SK-N-SH (cell line): ENCODE measurements around the gene OPN3. TPM values are rescaled to one million over a fixed set of nuclear protein-coding genes. Genes with fewer than 3 reads are reported as not detected.
A peak's percentile ranks its signal among the peaks of the same experiment; 100 is the strongest.

Experiments
- CTCF ChIA-PET: fragments of 300-600, 350-600 bp; formaldehyde crosslinking; extraction: SDS; loops from one replicate; lab custom pipeline; 2021; lab: Yijun Ruan, JAX
- POLR2A ChIA-PET: fragments of 350-600 bp; sonication (Branson Sonifier 250); formaldehyde crosslinking; extraction: SDS; loops from one replicate; lab custom pipeline; 2020; ENCODE audit warnings: antibody characterized with exemption, inconsistent platforms; lab: Yijun Ruan, JAX
- DNase-seq: peaks from one replicate; pipeline ENCODE4 v3.0.0; 2012
- H2AFZ ChIP-seq: fragments of 200-600 bp; sonication (generic); 2 replicates; pipeline ENCODE4 v1.8.1; 2016; ENCODE audit warnings: antibody characterized with exemption, mild to moderate bottlenecking, low read depth
- H3F3A ChIP-seq: fragments of 200-600 bp; sonication (generic); replicated peaks from 2 replicates; pipeline ENCODE3; 2016; ENCODE audit warnings: antibody characterized with exemption, mild to moderate bottlenecking; ENCODE audit not compliant: insufficient read depth
- H3K27ac ChIP-seq, 2 experiments: fragments of 200-500 bp in 1 of 2; fragments of 200-600 bp in 1 of 2; sonication (Bioruptor generic) in 1 of 2; sonication (generic), shearing (Covaris generic) in 1 of 2; 2 replicates each; pipeline versions ENCODE4 v1.5.1 to v1.6.1; 2014 to 2016; ENCODE audit warnings: low read depth in 2 of 2, inconsistent platforms in 1 of 2, low read length in 1 of 2, mild to moderate bottlenecking in 1 of 2, mixed read lengths in 1 of 2
- H3K27me3 ChIP-seq: fragments of 200-600 bp; sonication (generic), shearing (Covaris generic); 2 replicates; pipeline ENCODE4 v1.6.1; 2016; ENCODE audit warnings: mixed run types; ENCODE audit not compliant: insufficient read depth
- H3K36me3 ChIP-seq, 2 experiments: fragments of 200-500 bp in 1 of 2; fragments of 200-600 bp in 1 of 2; sonication (Bioruptor generic) in 1 of 2; sonication (generic) in 1 of 2; replicated peaks in 1 of 2; 2 replicates each; pipeline versions ENCODE3 to v1.5.1; 2014 to 2016; ENCODE audit warnings: low read length in 1 of 2, mild to moderate bottlenecking in 1 of 2; ENCODE audit not compliant: insufficient read depth in 2 of 2, control insufficient read depth in 1 of 2
- H3K4me1 ChIP-seq, 2 experiments: fragments of 200-500 bp in 1 of 2; fragments of 200-600 bp in 1 of 2; sonication (Bioruptor generic) in 1 of 2; sonication (generic), shearing (Covaris generic) in 1 of 2; 2 replicates each; pipeline versions ENCODE4 v1.5.1 to v1.6.1; 2014 to 2016; ENCODE audit warnings: low read depth in 1 of 2, low read length in 1 of 2, mixed run types in 1 of 2; ENCODE audit not compliant: insufficient read depth in 2 of 2, control insufficient read depth in 1 of 2
- H3K4me2 ChIP-seq: fragments of 200-600 bp; sonication (generic), shearing (Covaris generic); 2 replicates; pipeline ENCODE4 v1.6.1; 2017; ENCODE audit warnings: mixed run types
- H3K4me3 ChIP-seq, 2 experiments: fragments of 200-500 bp in 1 of 2; fragments of 200-600 bp in 1 of 2; sonication (Bioruptor generic) in 1 of 2; sonication (generic), shearing (Covaris generic) in 1 of 2; 2 replicates each; pipeline versions ENCODE4 v1.5.1 to v1.8.1; 2014 to 2016; ENCODE audit warnings: low read depth in 2 of 2, inconsistent platforms in 1 of 2, low read length in 1 of 2, mild to moderate bottlenecking in 1 of 2, mixed read lengths in 1 of 2, moderate library complexity in 1 of 2
- H3K79me2 ChIP-seq: fragments of 200-600 bp; sonication (generic); 2 replicates; pipeline ENCODE4 v1.8.1; 2017; ENCODE audit warnings: mild to moderate bottlenecking; ENCODE audit not compliant: insufficient read depth
- H3K9ac ChIP-seq: fragments of 200-600 bp; sonication (generic); 2 replicates; pipeline ENCODE4 v1.6.1; 2017; ENCODE audit warnings: mixed run types
- H3K9me2 ChIP-seq: fragments of 200-600 bp; sonication (generic); 2 replicates; pipeline ENCODE4 v1.6.1; 2017; ENCODE audit warnings: mixed run types
- H3K9me3 ChIP-seq: fragments of 200-600 bp; sonication (generic); 2 replicates; pipeline ENCODE4 v1.6.1; 2017; ENCODE audit warnings: mixed run types, mild to moderate bottlenecking, moderate library complexity
- H4K20me1 ChIP-seq: fragments of 200-600 bp; sonication (generic); 2 replicates; pipeline ENCODE4 v1.6.1; 2017; ENCODE audit warnings: mild to moderate bottlenecking, mixed run types; ENCODE audit not compliant: insufficient read depth
- CHD2 ChIP-seq: fragments of 150-350 bp; IDR thresholded peaks from 2 replicates; pipeline ENCODE4 v1.6.1; 2018; ENCODE audit warnings: low read length; ENCODE audit not compliant: partially characterized antibody
- CTCF ChIP-seq: fragments of 200-600 bp; sonication (generic); IDR thresholded peaks from 2 replicates; pipeline ENCODE4 v1.6.1; 2017; ENCODE audit warnings: antibody characterized with exemption, mild to moderate bottlenecking, moderate library complexity
- ELF1 ChIP-seq: IDR thresholded peaks from 2 replicates; pipeline ENCODE4 v1.4.0; 2012
- EZH2phosphoT487 ChIP-seq: fragments of 200-600 bp; sonication (generic); IDR thresholded peaks from 2 replicates; pipeline ENCODE4 v1.6.1; 2017; ENCODE audit warnings: low read depth, mixed run types, mild to moderate bottlenecking, antibody characterized with exemption, moderate library complexity, borderline replicate concordance
- FOSL2 ChIP-seq: IDR thresholded peaks from 2 replicates; pipeline ENCODE4 v1.4.0; 2012; ENCODE audit warnings: low read depth, mild to moderate bottlenecking, moderate library complexity, borderline replicate concordance
- FOXJ3 ChIP-seq: sonication (generic); formaldehyde crosslinking; IDR thresholded peaks from 2 replicates; pipeline ENCODE4 v1.5.1; 2020; ENCODE audit warnings: mild to moderate bottlenecking, missing genetic modification reagents
- FOXM1 ChIP-seq: IDR thresholded peaks from 2 replicates; pipeline ENCODE4 v1.4.0; 2012; ENCODE audit warnings: low read depth, mild to moderate bottlenecking
- IRF3 ChIP-seq: fragments of 150-350 bp; IDR thresholded peaks from 2 replicates; pipeline ENCODE4 v1.6.1; 2016; ENCODE audit warnings: mild to moderate bottlenecking, low read depth, low read length
- MAX ChIP-seq: IDR thresholded peaks from 2 replicates; pipeline ENCODE4 v1.4.0; 2012; ENCODE audit warnings: low read depth
- MXI1 ChIP-seq: IDR thresholded peaks from 2 replicates; pipeline ENCODE4 v1.6.1; 2012; ENCODE audit warnings: mild to moderate bottlenecking, low read depth, low read length, improper control_type of control experiment
- NFIC ChIP-seq: IDR thresholded peaks from 2 replicates; pipeline ENCODE4 v1.4.0; 2012; ENCODE audit warnings: borderline replicate concordance
- NRF1 ChIP-seq: IDR thresholded peaks from 2 replicates; pipeline ENCODE4 v1.6.1; 2012; ENCODE audit warnings: low read depth, mild to moderate bottlenecking, low read length
- POLR2AphosphoS5 ChIP-seq: IDR thresholded peaks from 2 replicates; pipeline ENCODE4 v1.6.1; 2012; ENCODE audit warnings: low read depth, low read length
- RAD21 ChIP-seq: IDR thresholded peaks from 2 replicates; pipeline ENCODE4 v1.6.1; 2012; ENCODE audit warnings: mild to moderate bottlenecking, low read length
- RFX5 ChIP-seq: IDR thresholded peaks from 2 replicates; pipeline ENCODE4 v1.6.1; 2012; ENCODE audit warnings: mild to moderate bottlenecking, improper control_type of control experiment, low read length
- RXRA ChIP-seq: IDR thresholded peaks from 2 replicates; pipeline ENCODE4 v1.4.0; 2012; ENCODE audit warnings: low read depth, mild to moderate bottlenecking, borderline replicate concordance
- SIN3A ChIP-seq: IDR thresholded peaks from 2 replicates; pipeline ENCODE4 v1.6.1; 2012; ENCODE audit warnings: low read depth, mild to moderate bottlenecking, low read length, moderate library complexity, borderline replicate concordance
- SMC3 ChIP-seq: IDR thresholded peaks from 2 replicates; pipeline ENCODE4 v1.6.1; 2012; ENCODE audit warnings: low read depth, low read length, improper control_type of control experiment
- USF2 ChIP-seq: fragments of 150-350 bp; IDR thresholded peaks from 2 replicates; pipeline ENCODE4 v1.6.1; 2017; ENCODE audit warnings: antibody characterized with exemption, low read length, low read depth, borderline replicate concordance
- YY1 ChIP-seq: IDR thresholded peaks from 2 replicates; pipeline ENCODE4 v1.4.0; 2012; ENCODE audit warnings: low read depth, mild to moderate bottlenecking
- WGBS: methylation state at CpG from one replicate; pipeline ENCODE4 v1.1.6; 2017; ENCODE audit warnings: low lambda C conversion rate; 5-methylcytosine and 5-hydroxymethylcytosine counted together
- polyA plus RNA-seq, 3 experiments: library from polyadenylated mRNA; depleted of rRNA; stranded (reverse); fragments of >200 nt; gene quantifications; 2 replicates each; pipeline ENCODE4 v1.2.3, GENCODE V29; 2012

OPN3 gene
- polyA plus RNA-seq, 1 of the 3 experiments (the other 2 are of a cell fraction): 7.8 TPM

GRCh38 chr1:241641773-241642592 is 1.8 kb upstream of the OPN3 start:
- peaks cover 11 to 20% of the 10 kb centered on the region in 2 experiments for H3K4me1 ChIP-seq
- 78% methylated on average over 12 of the region's 12 CpGs for WGBS
- no peaks in the 10 kb centered on the region for H3K36me3 ChIP-seq
- no peak overlapping the region for H3K4me3 ChIP-seq
- no peaks in the 10 kb centered on the region for H3K9me3 ChIP-seq
- H3K79me2 ChIP-seq: peaks cover 24% of the 10 kb centered on the region
- no peaks in the 10 kb centered on the region for H3K9me2 ChIP-seq
- H3K4me2 ChIP-seq: no peak overlapping the region
- DNase-seq: no peak
- ChIA-PET POLR2A (no interaction called here), CTCF (interaction anchor here (1.9 kb wide), 1 partner anchor 31 kb away, joined by 7 read pairs; no protein-coding TSS in a partner anchor)
- H2AFZ ChIP-seq: no peak overlapping the region
- TF ChIP-seq NRF1: no peak
- TF ChIP-seq CHD2: no peak
- TF ChIP-seq YY1: no peak
- no peak for TF ChIP-seq RAD21
- TF ChIP-seq FOXJ3 (CRISPR knock-in tag): no peak
- no peak for TF ChIP-seq EZH2phosphoT487
- no peak for TF ChIP-seq RXRA
- no peak for TF ChIP-seq POLR2AphosphoS5
- no peak for TF ChIP-seq IRF3
- TF ChIP-seq RFX5: no peak
- TF ChIP-seq FOSL2: no peak
- TF ChIP-seq FOXM1: no peak
- TF ChIP-seq, all 33 proteins: peak for 0
- Histone ChIP-seq H3K27ac (no peak overlapping the region), H4K20me1 (no peaks in the 10 kb centered on the region), H3F3A (no peaks in the 10 kb centered on the region), H3K27me3 (no peaks in the 10 kb centered on the region), H3K9ac (no peak overlapping the region)

GRCh38 chr1:241640867-241641622 is 876 bp upstream of the OPN3 start:
- H3K4me1 ChIP-seq: peaks cover 11 to 23% of the 10 kb centered on the region in 2 experiments
- POLR2A ChIA-PET: interaction anchor here (1.0 kb wide), 1 partner anchor 1130 kb away, joined by 3 read pairs; no protein-coding TSS in a partner anchor
- no peak overlapping the region for H3K9ac ChIP-seq
- no peak for DNase-seq
- 86% methylated on average over 9 of the region's 9 CpGs for WGBS
- H3F3A ChIP-seq: no peaks in the 10 kb centered on the region
- CTCF ChIA-PET: interaction anchor here (0.6 to 1.9 kb wide), 3 partner anchors 10 to 30 kb away, joined by 3 to 7 read pairs (median 3); no protein-coding TSS in a partner anchor
- H3K9me2 ChIP-seq: no peaks in the 10 kb centered on the region
- H3K36me3 ChIP-seq: peaks cover 0 to 5% of the 10 kb centered on the region in 2 experiments
- H3K27me3 ChIP-seq: no peaks in the 10 kb centered on the region
- H3K27ac ChIP-seq: peak overlapping the region in 1 of 2 experiments; percentile 70; a peak in 2 of 4 replicates
- H2AFZ ChIP-seq: peak overlapping the region; percentile 79; the same call in 1 of the 2 replicates
- H4K20me1 ChIP-seq: no peaks in the 10 kb centered on the region
- H3K4me2 ChIP-seq: peak overlapping the region; percentile 71
- no peaks in the 10 kb centered on the region for H3K9me3 ChIP-seq
- H3K79me2 ChIP-seq: peaks cover 33% of the 10 kb centered on the region
- H3K4me3 ChIP-seq: peak overlapping the region in 1 of 2 experiments; percentile 50; a peak in 2 of 4 replicates
- TF ChIP-seq MXI1 (no peak), NFIC (no peak), MAX (no peak), FOXM1 (no peak), CTCF (no peak), SIN3A (no peak), SMC3 (no peak), ELF1 (no peak), USF2 (no peak)
